Panc1 (cell line): ENCODE results near the gene KCNJ12. TPM values are rescaled to one million over a fixed set of nuclear protein-coding genes. Genes with fewer than 3 reads are reported as not detected.

ENCODE experiments used
- ATAC-seq: fragments of 200-7000 bp; cut with Tn5 transposase; 2 replicates; pipeline ENCODE4 v1.9.1; 2020; ENCODE audit warnings: mild to moderate bottlenecking, moderate library complexity
- BruUV-seq: library from RNA; stranded (reverse); fragments of 400-500 nt; replicated peaks from 2 replicates; lab custom pipeline; 2021; lab: Mats Ljungman, UMichigan
- CTCF ChIA-PET: fragments of 300-600 bp; sonication (Branson Sonifier 250); formaldehyde crosslinking; loops from one replicate; lab custom pipeline; 2022; ENCODE audit warnings: antibody characterized with exemption; lab: Charles Lee
- POLR2A ChIA-PET: fragments of 300-600 bp; sonication (Branson Sonifier 250); formaldehyde crosslinking; loops from one replicate; lab custom pipeline; 2022; ENCODE audit warnings: antibody characterized with exemption; lab: Charles Lee
- DNase-seq: peaks from one replicate; pipeline ENCODE4 v3.0.0-alpha.2; 2010; ENCODE audit warnings: low read depth, low spot score
- H3K27ac ChIP-seq: 2 replicates; pipeline ENCODE4 v1.5.1; 2011; ENCODE audit warnings: mild to moderate bottlenecking, low read length, inconsistent platforms
- H3K27me3 ChIP-seq: fragments of 200-500 bp; sonication (Bioruptor generic); 2 replicates; pipeline ENCODE4 v1.6.0; 2014; ENCODE audit warnings: low read length, inconsistent platforms; ENCODE audit not compliant: control insufficient read depth, insufficient read depth
- H3K36me3 ChIP-seq: fragments of 200-500 bp; sonication (Bioruptor generic); 2 replicates; pipeline ENCODE4 v1.5.1; 2014; ENCODE audit warnings: inconsistent platforms, mild to moderate bottlenecking, low read length, moderate library complexity; ENCODE audit not compliant: control insufficient read depth, insufficient read depth
- H3K4me1 ChIP-seq: 2 replicates; pipeline ENCODE4 v1.5.1; 2011; ENCODE audit warnings: inconsistent platforms, mild to moderate bottlenecking, low read length, moderate library complexity; ENCODE audit not compliant: control insufficient read depth, insufficient read depth
- H3K4me3 ChIP-seq, 2 experiments: 2 replicates each; pipeline ENCODE4 v1.5.1; 2011 to 2012; ENCODE audit warnings: low read depth in 2 of 2, low read length in 2 of 2, mild to moderate bottlenecking in 2 of 2, inconsistent platforms in 1 of 2, moderate library complexity in 1 of 2
- H3K9me3 ChIP-seq: fragments of 200-500 bp; sonication (Bioruptor generic); 2 replicates; pipeline ENCODE4 v1.5.1; 2014; ENCODE audit warnings: low read depth, mild to moderate bottlenecking, inconsistent platforms, low read length, moderate library complexity; ENCODE audit not compliant: control insufficient read depth, insufficient read depth
- POLR2AphosphoS5 ChIP-seq: IDR thresholded peaks from 2 replicates; pipeline ENCODE4 v1.6.1; 2012; ENCODE audit warnings: mild to moderate bottlenecking, low read depth, low read length, moderate library complexity
- REST ChIP-seq, 2 experiments: IDR thresholded peaks; 2 replicates each; pipeline ENCODE4 v1.6.1; 2011 to 2012; ENCODE audit warnings: low read depth in 2 of 2, control low read depth in 1 of 2, low read length in 1 of 2, mild to moderate bottlenecking in 1 of 2, moderate library complexity in 1 of 2; ENCODE audit not compliant: insufficient read depth in 1 of 2
- SIN3A ChIP-seq: IDR thresholded peaks from 2 replicates; pipeline ENCODE4 v1.6.1; 2012; ENCODE audit warnings: low read depth, mild to moderate bottlenecking, low read length, moderate library complexity, borderline replicate concordance; ENCODE audit not compliant: insufficient read depth
- TCF7L2 ChIP-seq: IDR thresholded peaks from 2 replicates; pipeline ENCODE4 v1.6.1; 2011; ENCODE audit warnings: mild to moderate bottlenecking, low read depth, low read length, inconsistent platforms
- in situ Hi-C: cut with HindIII; loops from 2 replicates; pipeline ENCODE4 v1.10.0; 2016; ENCODE audit warnings: low sequenced_read_pairs, low pct_unique_long_range_greater_than_20kb
- intact Hi-C: fragments of 100-400 bp; cut with micrococcal nuclease; formaldehyde crosslinking; loops from one replicate; pipeline ENCODE4 v1.10.0; 2022; ENCODE audit not compliant: unreplicated experiment
- total RNA-seq: library from RNA; stranded (reverse); gene quantifications from one replicate; pipeline ENCODE4 v1.2.1, GENCODE V29; 2021; ENCODE audit not compliant: unreplicated experiment
- TF ChIP-seq, protein P1 (sequence below): fragments of 450-650 bp; IDR thresholded peaks from 2 replicates; pipeline ENCODE4 v1.5.1; 2017; ENCODE audit warnings: mild to moderate bottlenecking

Gene KCNJ12
- total RNA-seq, 1 experiment from 2014 or later: 2.7 TPM

- CTCF ChIA-PET: interaction anchor here (0.5 kb wide), 1 partner anchor 257 kb away, joined by 4 read pairs; no protein-coding TSS in a partner anchor
- TF ChIP-seq REST (IDR thresholded peaks at IDR 0.05; ENCODE audit: insufficient read depth in 1 of 2, low read depth in 2 of 2, low read length in 1 of 2) (no peak), POLR2AphosphoS5 (no peak), SIN3A (no peak), TCF7L2 (no peak)
- TF ChIP-seq, protein P1, sequence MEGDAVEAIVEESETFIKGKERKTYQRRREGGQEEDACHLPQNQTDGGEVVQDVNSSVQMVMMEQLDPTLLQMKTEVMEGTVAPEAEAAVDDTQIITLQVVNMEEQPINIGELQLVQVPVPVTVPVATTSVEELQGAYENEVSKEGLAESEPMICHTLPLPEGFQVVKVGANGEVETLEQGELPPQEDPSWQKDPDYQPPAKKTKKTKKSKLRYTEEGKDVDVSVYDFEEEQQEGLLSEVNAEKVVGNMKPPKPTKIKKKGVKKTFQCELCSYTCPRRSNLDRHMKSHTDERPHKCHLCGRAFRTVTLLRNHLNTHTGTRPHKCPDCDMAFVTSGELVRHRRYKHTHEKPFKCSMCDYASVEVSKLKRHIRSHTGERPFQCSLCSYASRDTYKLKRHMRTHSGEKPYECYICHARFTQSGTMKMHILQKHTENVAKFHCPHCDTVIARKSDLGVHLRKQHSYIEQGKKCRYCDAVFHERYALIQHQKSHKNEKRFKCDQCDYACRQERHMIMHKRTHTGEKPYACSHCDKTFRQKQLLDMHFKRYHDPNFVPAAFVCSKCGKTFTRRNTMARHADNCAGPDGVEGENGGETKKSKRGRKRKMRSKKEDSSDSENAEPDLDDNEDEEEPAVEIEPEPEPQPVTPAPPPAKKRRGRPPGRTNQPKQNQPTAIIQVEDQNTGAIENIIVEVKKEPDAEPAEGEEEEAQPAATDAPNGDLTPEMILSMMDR: no peak
- no peaks in the 10 kb centered on the region for H3K27me3 ChIP-seq
- H3K27ac ChIP-seq: no peak overlapping the region
- ATAC-seq: peak; percentile 61
- in situ Hi-C loops: no loop called here
- no peaks in the 10 kb centered on the region for H3K4me1 ChIP-seq
- peak overlapping the region; percentile 44 to 45 for H3K4me3 ChIP-seq
- BruUV-seq: no TSS peak
- H3K9me3 ChIP-seq: no peaks in the 10 kb centered on the region
- no peaks in the 10 kb centered on the region; the same call in 1 of the 2 replicates for H3K36me3 ChIP-seq
- POLR2A ChIA-PET: interaction anchor here (0.5 kb wide), 1 partner anchor 1843 kb away, joined by 3 read pairs; no protein-coding TSS in a partner anchor
- intact Hi-C loops: no loop called here
- DNase-seq: no peak
Measured at GRCh38 chr17:21376759-21377690, 868 bp downstream of the KCNJ12 start.

- no peak for DNase-seq
- H3K27me3 ChIP-seq: no peaks in the 10 kb centered on the region
- intact Hi-C loops (no loop called here), in situ Hi-C loops (no loop called here)
- H3K4me1 ChIP-seq: no peaks in the 10 kb centered on the region
- ChIA-PET POLR2A (no interaction called here), CTCF (no interaction called here)
- no peaks in the 10 kb centered on the region for H3K9me3 ChIP-seq
- no peak overlapping the region for H3K27ac ChIP-seq
- H3K4me3 ChIP-seq: no peak overlapping the region
- no peak for ATAC-seq
- TF ChIP-seq TCF7L2 (no peak), POLR2AphosphoS5 (no peak), REST (IDR thresholded peaks at IDR 0.05; ENCODE audit: insufficient read depth in 1 of 2, low read depth in 2 of 2, low read length in 1 of 2) (no peak), SIN3A (no peak)
- TF ChIP-seq, protein P1: no peak
- H3K36me3 ChIP-seq: no peaks in the 10 kb centered on the region; the same call in 1 of the 2 replicates
- no TSS peak for BruUV-seq
Measured at GRCh38 chr17:21377705-21378396, 1.7 kb downstream of the KCNJ12 start.
